HEK293T (cell line): ENCODE measurements around the gene RAB25.

Experiments used
- ARNT ChIP-seq: fragments of 450-650 bp; IDR thresholded peaks from 2 replicates; pipeline ENCODE4 v1.6.1; 2017; ENCODE audit warnings: mild to moderate bottlenecking
- BHLHE40 ChIP-seq: fragments of 450-650 bp; IDR thresholded peaks from 2 replicates; pipeline ENCODE4 v1.6.1; 2016; ENCODE audit warnings: mild to moderate bottlenecking, moderate library complexity, borderline replicate concordance
- FOXA1 ChIP-seq: fragments of 450-650 bp; IDR thresholded peaks from 2 replicates; pipeline ENCODE4 v1.6.1; 2016; ENCODE audit warnings: mild to moderate bottlenecking
- FOXK2 ChIP-seq: fragments of 450-650 bp; IDR thresholded peaks from 2 replicates; pipeline ENCODE4 v1.6.1; 2016; ENCODE audit warnings: mild to moderate bottlenecking
- FOXM1 ChIP-seq: fragments of 450-650 bp; IDR thresholded peaks from 2 replicates; pipeline ENCODE4 v1.6.1; 2017; ENCODE audit warnings: mild to moderate bottlenecking, borderline replicate concordance
- HDGF ChIP-seq: fragments of 450-650 bp; IDR thresholded peaks from 2 replicates; pipeline ENCODE4 v1.6.1; 2017; ENCODE audit warnings: antibody characterized with exemption, borderline replicate concordance
- L3MBTL2 ChIP-seq: fragments of 450-650 bp; conservative IDR thresholded peaks from 2 replicates; pipeline ENCODE4 v1.6.1; 2016; ENCODE audit warnings: mild to moderate bottlenecking
- LEF1 ChIP-seq: fragments of 450-650 bp; IDR thresholded peaks from 2 replicates; pipeline ENCODE4 v1.6.1; 2017; ENCODE audit warnings: mild to moderate bottlenecking, borderline replicate concordance
- NFRKB ChIP-seq: fragments of 450-650 bp; IDR thresholded peaks from 2 replicates; pipeline ENCODE4 v1.6.1; 2016; ENCODE audit warnings: mild to moderate bottlenecking, moderate library complexity
- SP1 ChIP-seq: fragments of 450-650 bp; IDR thresholded peaks from 2 replicates; pipeline ENCODE4 v1.6.1; 2017
- TARDBP ChIP-seq: fragments of 450-650 bp; IDR thresholded peaks from 2 replicates; pipeline ENCODE4 v1.6.1; 2016
- TF ChIP-seq, protein P1 (sequence below): fragments of 450-650 bp; IDR thresholded peaks from 2 replicates; pipeline ENCODE4 v1.6.1; 2016

GRCh38 chr1:156075162-156075561, 14.2 kb downstream of the RAB25 start:
- TF ChIP-seq BHLHE40, result no peak
- no peak for TF ChIP-seq SP1
- no peak for TF ChIP-seq TARDBP
- TF ChIP-seq, protein P1, sequence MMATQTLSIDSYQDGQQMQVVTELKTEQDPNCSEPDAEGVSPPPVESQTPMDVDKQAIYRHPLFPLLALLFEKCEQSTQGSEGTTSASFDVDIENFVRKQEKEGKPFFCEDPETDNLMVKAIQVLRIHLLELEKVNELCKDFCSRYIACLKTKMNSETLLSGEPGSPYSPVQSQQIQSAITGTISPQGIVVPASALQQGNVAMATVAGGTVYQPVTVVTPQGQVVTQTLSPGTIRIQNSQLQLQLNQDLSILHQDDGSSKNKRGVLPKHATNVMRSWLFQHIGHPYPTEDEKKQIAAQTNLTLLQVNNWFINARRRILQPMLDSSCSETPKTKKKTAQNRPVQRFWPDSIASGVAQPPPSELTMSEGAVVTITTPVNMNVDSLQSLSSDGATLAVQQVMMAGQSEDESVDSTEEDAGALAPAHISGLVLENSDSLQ, result no peak
- no peak for TF ChIP-seq ARNT
- no peak for TF ChIP-seq FOXM1
- no peak for TF ChIP-seq NFRKB
- TF ChIP-seq L3MBTL2, result no peak
- no peak for TF ChIP-seq LEF1
- TF ChIP-seq HDGF, result no peak
- TF ChIP-seq FOXK2, result no peak
- TF ChIP-seq FOXA1, result no peak
